ENCODE results near the gene EDDM13. TPM values are rescaled to one million over a fixed set of nuclear protein-coding genes. Genes with fewer than 3 reads are reported as not detected.

The EDDM13 gene
- total and polyA plus RNA-seq, 10 of the 15 experiments (the other 5 are each of a cell fraction or from before 2014, with no cell fraction given): 0.15 to 0.37 TPM; not detected in 8

- H3K9me3 ChIP-seq (replicated peaks; ENCODE audit: control insufficient read depth, insufficient read depth, low read length): no peaks in the 10 kb centered on the region; the same call in 2 of the 3 replicates
- H3K27ac ChIP-seq (ENCODE audit: control insufficient read depth, insufficient read depth): peak overlapping the region; percentile 98; the same call in 1 of the 2 replicates
- peaks cover 0 to 3% of the 10 kb centered on the region in 2 experiments; a peak in 1 of 4 replicates for H3K36me3 ChIP-seq (ENCODE audit: control insufficient read depth in 2 of 2, insufficient read depth in 2 of 2, low read length in 1 of 2)
- H2AFZ ChIP-seq (ENCODE audit: control insufficient read depth, low read depth, low read length): no peak overlapping the region
- H3K79me2 ChIP-seq (ENCODE audit: control insufficient read depth, insufficient read depth, low read length): no peaks in the 10 kb centered on the region
- H3K4me1 ChIP-seq (ENCODE audit: control insufficient read depth, insufficient read depth, low read length): peaks cover 3% of the 10 kb centered on the region
- BruUV-seq (replicated peaks): no TSS peak
- no peak overlapping the region for H3K9ac ChIP-seq (ENCODE audit: control insufficient read depth, insufficient read depth, low read length)
- ATAC-seq: no peak
- peak overlapping the region; percentile 79 for H3K4me2 ChIP-seq (ENCODE audit: control insufficient read depth, insufficient read depth)
- H4K20me1 ChIP-seq (ENCODE audit: control insufficient read depth, insufficient read depth): no peaks in the 10 kb centered on the region
- RAD21 ChIA-PET (ENCODE audit: unreplicated experiment): interaction anchor here (1.3 to 3.7 kb wide), 3 partner anchors 20 to 680 kb away, joined by 3 to 16 read pairs (median 5); no protein-coding TSS in a partner anchor
- H3K27me3 ChIP-seq (replicated peaks in 1 of 2; ENCODE audit: control insufficient read depth in 2 of 2, insufficient read depth in 2 of 2, low read length in 1 of 2): no peaks in the 10 kb centered on the region
- CTCF ChIA-PET: interaction anchor here (1.2 to 10.4 kb wide), 7 partner anchors 12 to 247 kb away, joined by 4 to 88 read pairs (median 7); no protein-coding TSS in a partner anchor
- no peak for FAIRE-seq
- intact Hi-C loops (cut with micrococcal nuclease; ENCODE audit: unreplicated experiment) (no loop called here), in situ Hi-C loops (cut with MboI) (loop anchor here (5.0 kb wide), 1 partner anchor 661 kb away; no protein-coding TSS in a partner anchor)
- 65% methylated on average over 10 of the region's 10 CpGs for WGBS (ENCODE audit: insufficient coverage, insufficient replicate concordance, low lambda C conversion rate, missing lambda C conversion rate)
- H3K4me3 ChIP-seq: peak overlapping the region; percentile 92
- POLR2A ChIA-PET: no interaction called here
- no peak for DNase-seq (ENCODE audit: low read depth, low spot score)
- SMC1A ChIA-PET (ENCODE audit: uncharacterized antibody, unreplicated experiment): interaction anchor here (2.0 kb wide), 1 partner anchor 20 kb away, joined by 8 read pairs; no protein-coding TSS in a partner anchor
- TF ChIP-seq PKNOX1 (IDR thresholded peaks at IDR 0.05) (peak; percentile 42), RUNX3 (IDR thresholded peaks at IDR 0.05; ENCODE audit: low read length) (peak; percentile 58), WRNIP1 (IDR thresholded peaks at IDR 0.05; ENCODE audit: borderline replicate concordance, low read depth, low read length) (no peak), IRF3 (IDR thresholded peaks at IDR 0.05) (no peak), ZBTB33 (IDR thresholded peaks at IDR 0.05) (no peak), NFYA (IDR thresholded peaks at IDR 0.05; ENCODE audit: borderline replicate concordance, low read depth, low read length) (no peak), ZZZ3 (IDR thresholded peaks at IDR 0.05; ENCODE audit: control insufficient read depth, insufficient read length, low read depth) (no peak), RBBP5 (conservative IDR thresholded peaks at IDR 0.05) (no peak), USF1 (IDR thresholded peaks at IDR 0.05; ENCODE audit: borderline replicate concordance, extremely low read length, insufficient read depth, low read depth, low read length) (no peak), TAF1 (IDR thresholded peaks at IDR 0.05; ENCODE audit: borderline replicate concordance, low read depth, low read length) (no peak), HCFC1 (IDR thresholded peaks at IDR 0.05; ENCODE audit: low read length) (no peak), FOXK2 (IDR thresholded peaks at IDR 0.05) (no peak), MEF2B (IDR thresholded peaks at IDR 0.05; ENCODE audit: partially characterized antibody, poor library complexity, severe bottlenecking) (peak; percentile 38)
These were observed 40.5 kb downstream of the EDDM13 start for GRCh38 chr19:56312787-56313657.
